BJ (cell line): ENCODE data around the gene COPS9. TPM values are rescaled to one million over a fixed set of nuclear protein-coding genes. Genes with fewer than 3 reads are reported as not detected.

ENCODE experiments used
- CTCF ChIA-PET: fragments of 350-600 bp; formaldehyde crosslinking; extraction: SDS; loops from one replicate; lab custom pipeline; 2021; ENCODE audit warnings: antibody characterized with exemption, inconsistent platforms; lab: Yijun Ruan, JAX
- POLR2A ChIA-PET: fragments of 300-600 bp; sonication (Branson Sonifier 250); formaldehyde crosslinking; extraction: SDS; loops from one replicate; lab custom pipeline; 2021; ENCODE audit warnings: antibody characterized with exemption; lab: Charles Lee
- DNase-seq: peaks from one replicate; pipeline ENCODE4 v3.0.0-alpha.2; 2011; ENCODE audit warnings: low read depth
- H3K27me3 ChIP-seq: 2 replicates; pipeline ENCODE4 v1.6.0; 2011; ENCODE audit warnings: low read length; ENCODE audit not compliant: control insufficient read depth, insufficient read depth
- H3K36me3 ChIP-seq: 2 replicates; pipeline ENCODE4 v1.5.1; 2011; ENCODE audit warnings: low read length; ENCODE audit not compliant: control insufficient read depth, insufficient read depth
- H3K4me3 ChIP-seq: 2 replicates; pipeline ENCODE4 v1.5.1; 2011; ENCODE audit warnings: low read depth, mild to moderate bottlenecking, control low read depth, low read length
- polyA plus RNA-seq: library from polyadenylated mRNA; depleted of rRNA; stranded (reverse); fragments of >200 nt; gene quantifications from 2 replicates; pipeline ENCODE4 v1.2.3, GENCODE V29; 2011; rRNA removed
- TF ChIP-seq, protein P1 (sequence below): IDR thresholded peaks from 2 replicates; pipeline ENCODE4 v1.5.1; 2011; ENCODE audit warnings: low read depth, mild to moderate bottlenecking, control low read depth, inconsistent platforms, low read length, moderate library complexity; ENCODE audit not compliant: insufficient read depth

COPS9 gene
- polyA plus RNA-seq, 1 experiment = 334 TPM

DNA sequence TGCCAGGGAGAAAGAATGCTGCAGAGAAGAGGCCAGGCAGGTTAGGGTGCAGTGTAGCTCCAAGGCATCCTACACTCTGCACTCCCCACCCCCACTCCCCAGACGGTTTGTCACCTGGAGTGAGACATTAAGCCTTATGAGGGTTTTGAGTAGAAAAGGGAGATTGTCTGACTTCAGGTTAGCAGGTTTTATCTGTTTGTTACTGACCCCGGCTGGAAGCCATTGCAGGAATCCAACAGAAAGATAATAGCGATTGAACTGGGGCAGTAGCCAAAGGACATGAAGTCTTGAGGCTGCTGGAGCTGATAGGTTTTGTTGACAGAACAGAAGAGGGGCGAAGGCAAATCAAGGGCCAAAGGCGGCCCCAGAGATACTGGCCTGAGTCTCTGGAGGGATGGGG, 46.8 kb downstream of the COPS9 start:
- Histone ChIP-seq H3K36me3 (no peaks in the 10 kb centered on the region), H3K4me3 (no peak overlapping the region), H3K27me3 (0 out of 2 replicates have a peak, but pooled peaks cover 2% of the 10 kb centered on the region)
- POLR2A ChIA-PET = no interaction called here
- no peak for DNase-seq
- CTCF ChIA-PET = no interaction called here
- TF ChIP-seq, protein P1, sequence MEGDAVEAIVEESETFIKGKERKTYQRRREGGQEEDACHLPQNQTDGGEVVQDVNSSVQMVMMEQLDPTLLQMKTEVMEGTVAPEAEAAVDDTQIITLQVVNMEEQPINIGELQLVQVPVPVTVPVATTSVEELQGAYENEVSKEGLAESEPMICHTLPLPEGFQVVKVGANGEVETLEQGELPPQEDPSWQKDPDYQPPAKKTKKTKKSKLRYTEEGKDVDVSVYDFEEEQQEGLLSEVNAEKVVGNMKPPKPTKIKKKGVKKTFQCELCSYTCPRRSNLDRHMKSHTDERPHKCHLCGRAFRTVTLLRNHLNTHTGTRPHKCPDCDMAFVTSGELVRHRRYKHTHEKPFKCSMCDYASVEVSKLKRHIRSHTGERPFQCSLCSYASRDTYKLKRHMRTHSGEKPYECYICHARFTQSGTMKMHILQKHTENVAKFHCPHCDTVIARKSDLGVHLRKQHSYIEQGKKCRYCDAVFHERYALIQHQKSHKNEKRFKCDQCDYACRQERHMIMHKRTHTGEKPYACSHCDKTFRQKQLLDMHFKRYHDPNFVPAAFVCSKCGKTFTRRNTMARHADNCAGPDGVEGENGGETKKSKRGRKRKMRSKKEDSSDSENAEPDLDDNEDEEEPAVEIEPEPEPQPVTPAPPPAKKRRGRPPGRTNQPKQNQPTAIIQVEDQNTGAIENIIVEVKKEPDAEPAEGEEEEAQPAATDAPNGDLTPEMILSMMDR = no peak

DNA sequence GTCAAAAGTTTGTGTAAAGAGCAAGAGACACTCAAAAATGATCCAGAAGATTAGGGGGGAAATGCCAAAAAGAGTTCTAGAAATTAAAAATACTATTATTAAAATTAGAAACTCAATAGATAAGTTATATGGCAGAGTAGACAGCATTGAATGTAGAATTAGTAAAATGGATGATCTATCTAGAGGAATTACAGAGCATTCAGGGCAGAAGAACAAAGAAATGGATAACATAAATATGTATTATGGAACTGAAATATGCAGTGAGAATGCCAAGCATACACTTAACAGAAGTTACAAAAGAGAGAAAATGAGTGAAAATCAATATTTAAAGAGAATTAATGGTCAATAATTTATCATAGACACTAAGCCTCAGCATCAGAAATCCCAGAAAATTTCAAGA, 49.5 kb downstream of the COPS9 start:
- POLR2A ChIA-PET = no interaction called here
- no peaks in the 10 kb centered on the region for H3K27me3 ChIP-seq
- CTCF ChIA-PET = no interaction called here
- TF ChIP-seq, protein P1 = no peak
- DNase-seq = no peak
- no peaks in the 10 kb centered on the region for H3K36me3 ChIP-seq
- H3K4me3 ChIP-seq = no peak overlapping the region

Other genes starting within 250 kb of the COPS9 start
- 92.8 and 115 TPM in 2 replicates for gene NDUFA10, start 111.0 kb downstream of the COPS9 start, polyA plus RNA-seq
- not detected in 2 replicates for gene OR6B2, start 105.9 kb downstream of the COPS9 start, polyA plus RNA-seq
- not detected in 2 replicates for gene OR6B3, start 82.8 kb downstream of the COPS9 start, polyA plus RNA-seq
- gene OTOS, start 4.4 kb upstream of the COPS9 start, polyA plus RNA-seq = not detected in 2 replicates